ENCODE results near the gene YBX2. TPM values are rescaled to one million over a fixed set of nuclear protein-coding genes. Genes with fewer than 3 reads are reported as not detected.
A peak's percentile ranks its signal among the peaks of the same experiment; 100 is the strongest.

The YBX2 gene
- total RNA-seq, 1 donor from 2014 or later, result 14.6 TPM

- peaks cover 25% of the 10 kb centered on the region for H3K27me3 Mint-ChIP-seq (ENCODE audit: unreplicated experiment)
- H3K9me3 Mint-ChIP-seq (ENCODE audit: unreplicated experiment), result no peaks in the 10 kb centered on the region
- H3K4me1 Mint-ChIP-seq (ENCODE audit: unreplicated experiment), result peaks cover 44% of the 10 kb centered on the region
- H3K27ac Mint-ChIP-seq (ENCODE audit: unreplicated experiment), result peak overlapping the region; percentile 72
- peaks cover 49% of the 10 kb centered on the region for H3K36me3 Mint-ChIP-seq (ENCODE audit: low read depth, unreplicated experiment)
- no peak for DNase-seq (ENCODE audit: low spot score)
- TF ChIP-seq CTCF (IDR thresholded peaks at IDR 0.05; ENCODE audit: unreplicated experiment), result no peak
- peak overlapping the region; percentile 96 for H3K4me3 Mint-ChIP-seq (ENCODE audit: unreplicated experiment)
These were observed 15.2 kb upstream of the YBX2 start for GRCh38 chr17:7309628-7310027.

- peaks cover 37% of the 10 kb centered on the region for H3K4me1 Mint-ChIP-seq (ENCODE audit: unreplicated experiment)
- DNase-seq (ENCODE audit: low spot score), result peak; percentile 67
- H3K27ac Mint-ChIP-seq (ENCODE audit: unreplicated experiment), result peak overlapping the region; percentile 86
- H3K36me3 Mint-ChIP-seq (ENCODE audit: low read depth, unreplicated experiment), result peaks cover 41% of the 10 kb centered on the region
- no peak for TF ChIP-seq CTCF (IDR thresholded peaks at IDR 0.05; ENCODE audit: unreplicated experiment)
- no peaks in the 10 kb centered on the region for H3K9me3 Mint-ChIP-seq (ENCODE audit: unreplicated experiment)
- H3K4me3 Mint-ChIP-seq (ENCODE audit: unreplicated experiment), result peak overlapping the region; percentile 96
- H3K27me3 Mint-ChIP-seq (ENCODE audit: unreplicated experiment), result peaks cover 22% of the 10 kb centered on the region
These were observed 14.4 kb upstream of the YBX2 start for GRCh38 chr17:7308625-7309433.

GRCh38 chr17:7307686-7308624 is 13.5 kb upstream of the YBX2 start:
- no peaks in the 10 kb centered on the region for H3K9me3 Mint-ChIP-seq (ENCODE audit: unreplicated experiment)
- peak overlapping the region; percentile 92 for H3K27ac Mint-ChIP-seq (ENCODE audit: unreplicated experiment)
- H3K36me3 Mint-ChIP-seq (ENCODE audit: low read depth, unreplicated experiment), result peaks cover 34% of the 10 kb centered on the region
- peak; percentile 58 for DNase-seq (ENCODE audit: low spot score)
- TF ChIP-seq CTCF (IDR thresholded peaks at IDR 0.05; ENCODE audit: unreplicated experiment), result no peak
- peaks cover 34% of the 10 kb centered on the region for H3K4me1 Mint-ChIP-seq (ENCODE audit: unreplicated experiment)
- H3K4me3 Mint-ChIP-seq (ENCODE audit: unreplicated experiment), result peak overlapping the region; percentile 96
- H3K27me3 Mint-ChIP-seq (ENCODE audit: unreplicated experiment), result peaks cover 22% of the 10 kb centered on the region

GRCh38 chr17:7306911-7307685 is 12.7 kb upstream of the YBX2 start, which contains the start of gene EIF5A:
TSS of gene EIF5A (plus strand) at chr17:7307628. CDS start at chr17:7309636, 2,008 bp downstream.
- TF ChIP-seq CTCF (IDR thresholded peaks at IDR 0.05; ENCODE audit: unreplicated experiment), result no peak
- H3K9me3 Mint-ChIP-seq (ENCODE audit: unreplicated experiment), result no peaks in the 10 kb centered on the region
- H3K4me3 Mint-ChIP-seq (ENCODE audit: unreplicated experiment), result peak within 1 kb of the TSS; percentile 96
- peak within 1 kb of the TSS; percentile 92 for H3K27ac Mint-ChIP-seq (ENCODE audit: unreplicated experiment)
- peak; percentile 100 for DNase-seq (ENCODE audit: low spot score)
- H3K27me3 Mint-ChIP-seq (ENCODE audit: unreplicated experiment), result peaks cover 19% of the 10 kb centered on the region
- peaks cover 29% of the 10 kb centered on the region for H3K4me1 Mint-ChIP-seq (ENCODE audit: unreplicated experiment)
- H3K36me3 Mint-ChIP-seq (ENCODE audit: low read depth, unreplicated experiment), result peaks cover 29% of the 10 kb centered on the region
